Small intestine (tissue), 7 donors: Measurements from ENCODE around the gene ZNF282. TPM values are rescaled to one million over a fixed set of nuclear protein-coding genes. Genes with fewer than 3 reads are reported as not detected.
A peak's percentile ranks its signal among the peaks of the same experiment; 100 is the strongest.

Source experiments
- DNase-seq, 2 donors: peaks; one replicate each; pipeline versions ENCODE4 v3.0.0 to v3.0.0-alpha.2; 2013
- FAIRE-seq: peaks from 2 replicates; lab custom pipeline; 2012; peaks lifted over from hg19 to GRCh38; lab: Jason Lieb, UNC
- H3K27ac ChIP-seq, 3 donors: one replicate each; pipeline ENCODE4 v1.5.1; 2013; ENCODE audit warnings: low read length in 2 of 3, mild to moderate bottlenecking in 2 of 3, control low read depth in 1 of 3, inconsistent platforms in 1 of 3, low read depth in 1 of 3, moderate library complexity in 1 of 3
- H3K27me3 ChIP-seq, 3 donors: one replicate each; pipeline ENCODE4 v1.6.1; 2013; ENCODE audit warnings: low read length in 3 of 3, inconsistent platforms in 1 of 3; ENCODE audit not compliant: control insufficient read depth in 3 of 3, insufficient read depth in 3 of 3
- H3K36me3 ChIP-seq, 3 donors: one replicate each; pipeline ENCODE4 v1.6.1; 2013; ENCODE audit warnings: low read length in 3 of 3, inconsistent platforms in 1 of 3, low read depth in 1 of 3, mild to moderate bottlenecking in 1 of 3, moderate library complexity in 1 of 3; ENCODE audit not compliant: control insufficient read depth in 3 of 3, insufficient read depth in 2 of 3
- H3K4me1 ChIP-seq, 3 donors: one replicate each; pipeline ENCODE4 v1.6.1; 2013; ENCODE audit warnings: low read length in 2 of 3, inconsistent platforms in 1 of 3, low read depth in 1 of 3, mild to moderate bottlenecking in 1 of 3, moderate library complexity in 1 of 3; ENCODE audit not compliant: control insufficient read depth in 3 of 3, insufficient read depth in 2 of 3
- H3K4me3 ChIP-seq, 3 donors: one replicate each; pipeline ENCODE4 v1.5.1; 2013; ENCODE audit warnings: low read length in 3 of 3, control low read depth in 1 of 3, inconsistent platforms in 1 of 3, low read depth in 1 of 3, mild to moderate bottlenecking in 1 of 3, moderate library complexity in 1 of 3
- H3K9me3 ChIP-seq, 2 donors: one replicate each; pipeline ENCODE4 v1.6.1; 2013; ENCODE audit warnings: low read depth in 1 of 2, low read length in 1 of 2; ENCODE audit not compliant: control insufficient read depth in 2 of 2, insufficient read depth in 1 of 2
- WGBS, 3 donors: extraction: QIAGEN DNeasy Blood & Tissue Kit; methylation state at CpG; one replicate each; pipeline ENCODE4 v1.1.7; 2013; 5-methylcytosine and 5-hydroxymethylcytosine counted together
- polyA plus RNA-seq, 4 donors: library from polyadenylated mRNA; stranded (reverse) in 3 of 4; unstranded in 1 of 4; fragments of 200-250 nt in 3 of 4; fragments of 120-200 nt in 1 of 4; gene quantifications; one replicate each; pipeline versions ENCODE4 v1.2.1 to v1.2.3, GENCODE V29; 2013
- donor health status: healthy with polysubstance abuse.
- donor health status: control.
- donor health status: control.
- donor health status: Bipolar disorder and iron deficiency.
- donor health status: healthy.

ZNF282 gene
- polyA plus RNA-seq, 4 donors = 11.1 to 28.4 (median 15.3) TPM

- H3K4me3 ChIP-seq = peak overlapping the region; percentile 81 to 92 (median 92)
- peaks cover 0 to 10% (median 5%) of the 10 kb centered on the region in 3 donors for H3K4me1 ChIP-seq
- H3K27ac ChIP-seq = peak overlapping the region; percentile 41 to 98 (median 84)
- no peaks in the 10 kb centered on the region for H3K9me3 ChIP-seq
- FAIRE-seq (no peak), DNase-seq (peak in 1 of 2 donors; percentile 36)
- no peaks in the 10 kb centered on the region for H3K27me3 ChIP-seq
- peaks cover 15 to 38% (median 16%) of the 10 kb centered on the region in 3 donors for H3K36me3 ChIP-seq
- 2 to 14% (median 10%) methylated on average over 7 of the region's 7 CpGs for WGBS, 3 donors
Observed at GRCh38 chr7:149196705-149197171, 1.4 kb downstream of the ZNF282 start.

DNA sequence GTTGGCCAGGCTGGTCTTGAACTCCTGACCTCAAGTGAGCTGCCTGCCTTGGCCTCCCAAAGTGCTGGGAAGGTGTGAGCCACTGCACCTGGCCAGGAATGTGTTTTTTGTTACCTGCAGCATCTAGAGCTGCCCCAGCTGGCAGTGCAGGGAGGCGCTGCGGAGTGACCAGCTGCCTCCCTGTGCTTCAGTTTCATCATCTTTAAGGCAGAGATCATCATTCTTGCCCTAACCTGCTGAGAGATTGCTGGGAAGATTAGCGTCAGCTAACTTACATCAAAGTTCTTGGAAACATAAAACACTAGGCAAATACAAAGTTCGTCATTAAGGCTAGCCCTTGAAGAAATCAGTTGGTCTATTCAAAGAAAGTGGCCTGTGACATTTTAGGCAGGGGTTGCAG, 2.3 kb downstream of the ZNF282 start:
- FAIRE-seq = no peak
- Histone ChIP-seq H3K27me3 (no peaks in the 10 kb centered on the region), H3K4me1 (peaks cover 0 to 10% (median 5%) of the 10 kb centered on the region in 3 donors), H3K4me3 (no peak overlapping the region), H3K9me3 (no peaks in the 10 kb centered on the region), H3K36me3 (peaks cover 17 to 43% (median 18%) of the 10 kb centered on the region in 3 donors), H3K27ac (no peak overlapping the region)
- DNase-seq = no peak
- WGBS, 3 donors = 67 to 83% (median 71%) methylated on average over 4 of the region's 4 CpGs

GRCh38 chr7:149198161-149198816, 2.9 kb downstream of the ZNF282 start:
- H3K4me1 ChIP-seq = peaks cover 0 to 10% (median 5%) of the 10 kb centered on the region in 3 donors
- peaks cover 0 to 2% of the 10 kb centered on the region in 2 donors for H3K9me3 ChIP-seq
- WGBS, 3 donors = 89 to 93% (median 93%) methylated on average over 22 of the region's 22 CpGs
- no peak overlapping the region for H3K4me3 ChIP-seq
- FAIRE-seq (no peak), DNase-seq (no peak)
- no peak overlapping the region for H3K27ac ChIP-seq
- no peaks in the 10 kb centered on the region for H3K27me3 ChIP-seq
- H3K36me3 ChIP-seq = peaks cover 19 to 49% (median 22%) of the 10 kb centered on the region in 3 donors

DNA sequence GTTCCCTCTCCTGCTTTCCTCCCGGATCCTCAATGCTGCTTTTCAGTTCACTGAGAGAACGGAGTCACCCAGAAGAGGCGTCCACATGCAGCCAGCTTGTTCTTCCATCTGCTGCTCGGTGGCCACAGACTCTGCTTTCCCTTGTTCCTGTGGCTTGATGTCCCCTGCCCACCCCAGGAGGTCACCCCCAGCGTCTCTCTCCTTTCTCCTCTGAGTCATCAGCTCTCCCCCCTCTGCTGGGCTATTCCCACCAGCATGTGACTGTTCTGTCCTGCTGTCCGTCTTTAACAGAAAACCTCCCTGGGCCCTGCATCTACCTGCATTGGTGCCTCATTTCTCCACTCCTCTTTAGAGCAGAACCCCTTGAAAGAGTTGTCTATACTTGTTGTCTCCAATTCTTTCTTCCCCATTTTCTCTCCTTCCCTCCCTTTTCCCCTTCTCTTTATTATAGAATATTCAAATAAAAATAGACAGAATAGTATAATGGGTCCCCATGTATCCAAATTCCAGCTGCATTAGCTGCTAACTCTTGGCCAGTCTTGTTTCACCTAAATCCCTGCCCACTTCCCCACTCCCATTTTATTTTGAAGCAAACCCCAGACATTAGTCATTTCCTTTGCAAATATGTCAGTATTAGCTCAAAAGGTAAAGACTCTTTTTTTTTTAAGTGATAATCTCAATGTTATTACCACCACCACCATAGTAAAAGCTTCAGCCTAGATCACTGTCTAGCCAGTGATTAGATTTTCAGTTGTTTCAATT, 4.1 kb downstream of the ZNF282 start:
- DNase-seq (no peak), FAIRE-seq (no peak)
- Histone ChIP-seq H3K36me3 (peaks cover 22 to 58% (median 25%) of the 10 kb centered on the region in 3 donors), H3K4me3 (no peak overlapping the region), H3K4me1 (peaks cover 0 to 10% (median 5%) of the 10 kb centered on the region in 3 donors), H3K27me3 (no peaks in the 10 kb centered on the region), H3K27ac (no peak overlapping the region), H3K9me3 (peaks cover 0 to 2% of the 10 kb centered on the region in 2 donors)
- WGBS, 3 donors = 90 to 93% (median 91%) methylated on average over 6 of the region's 6 CpGs

GRCh38 chr7:149202831-149203231, 7.5 kb downstream of the ZNF282 start:
- peaks cover 29 to 86% (median 36%) of the 10 kb centered on the region in 3 donors for H3K36me3 ChIP-seq
- no peak overlapping the region for H3K4me3 ChIP-seq
- 84 to 90% (median 84%) methylated on average over 6 of the region's 6 CpGs for WGBS, 3 donors
- H3K27me3 ChIP-seq = no peaks in the 10 kb centered on the region
- peaks cover 0 to 2% of the 10 kb centered on the region in 2 donors for H3K9me3 ChIP-seq
- no peak overlapping the region for H3K27ac ChIP-seq
- FAIRE-seq (no peak), DNase-seq (no peak)
- H3K4me1 ChIP-seq = peaks cover 0 to 7% (median 0%) of the 10 kb centered on the region in 3 donors

DNA sequence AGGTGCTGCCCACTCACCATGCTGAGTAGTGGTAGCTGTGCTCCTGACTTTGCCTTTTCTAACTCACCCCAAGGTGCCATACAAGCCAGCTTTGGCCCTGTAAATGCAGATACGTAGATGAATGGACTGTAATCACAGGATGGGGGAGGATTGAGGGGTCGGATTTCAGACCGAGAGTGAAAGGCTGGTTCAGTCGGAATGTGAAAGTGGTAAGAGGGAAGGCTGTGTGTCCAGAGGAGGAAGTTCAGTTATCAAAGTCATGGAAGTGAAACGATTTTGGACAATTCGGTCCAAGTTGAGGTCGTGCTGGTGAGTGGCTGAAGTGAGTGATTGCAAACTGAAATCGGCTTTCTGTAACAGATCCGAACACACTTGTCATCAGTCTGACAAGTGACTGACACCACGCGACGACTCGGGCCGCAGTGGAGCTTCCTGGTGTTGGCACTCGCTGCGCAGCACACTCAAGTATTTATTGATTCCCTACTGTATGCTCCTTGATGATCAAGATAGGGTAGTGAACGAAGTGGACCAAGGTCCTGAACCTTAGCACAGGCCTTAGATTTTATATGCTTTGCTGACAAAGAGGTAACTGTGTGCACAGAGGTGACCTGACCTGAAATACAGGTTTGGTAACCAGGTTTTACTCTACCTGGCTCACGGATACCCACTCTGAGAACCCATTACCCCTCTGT, 10.5 kb downstream of the ZNF282 start:
- Histone ChIP-seq H3K27ac (peak overlapping the region in 2 of 3 donors; percentile 69 to 72), H3K36me3 (peaks cover 25 to 87% (median 32%) of the 10 kb centered on the region in 3 donors), H3K9me3 (peaks cover 0 to 2% of the 10 kb centered on the region in 2 donors), H3K4me3 (peak overlapping the region in 1 of 3 donors; percentile 13), H3K27me3 (no peaks in the 10 kb centered on the region), H3K4me1 (peaks cover 0 to 7% (median 0%) of the 10 kb centered on the region in 3 donors)
- WGBS, 3 donors = 16 to 62% (median 37%) methylated on average over 18 of the region's 18 CpGs
- DNase-seq (peak; percentile 64 to 90), FAIRE-seq (no peak)

GRCh38 chr7:149207324-149208035, 12.1 kb downstream of the ZNF282 start:
- DNase-seq (no peak), FAIRE-seq (no peak)
- H3K4me1 ChIP-seq = peaks cover 0 to 7% (median 0%) of the 10 kb centered on the region in 3 donors
- H3K27ac ChIP-seq = no peak overlapping the region
- WGBS, 3 donors = 88 to 92% (median 90%) methylated on average over 35 of the region's 35 CpGs
- no peaks in the 10 kb centered on the region for H3K27me3 ChIP-seq
- peaks cover 0 to 2% of the 10 kb centered on the region in 2 donors for H3K9me3 ChIP-seq
- H3K4me3 ChIP-seq = no peak overlapping the region
- peaks cover 28 to 87% (median 34%) of the 10 kb centered on the region in 3 donors for H3K36me3 ChIP-seq
